ENCODE measurements around the gene CHCHD6.

CHCHD6 gene

GRCh38 chr3:126900859-126901540, 197.0 kb downstream of the CHCHD6 start:
- FAIRE-seq, result no peak

GRCh38 chr3:126901631-126902030, 197.6 kb downstream of the CHCHD6 start:
- no peak for FAIRE-seq

GRCh38 chr3:126903521-126903920, 199.5 kb downstream of the CHCHD6 start:
- FAIRE-seq, result no peak

- no peak for FAIRE-seq
Measured at GRCh38 chr3:126907557-126907956, 203.5 kb downstream of the CHCHD6 start.

- no peak for FAIRE-seq
Measured at GRCh38 chr3:126908752-126909275, 204.8 kb downstream of the CHCHD6 start.

GRCh38 chr3:126910231-126910630, 206.2 kb downstream of the CHCHD6 start:
- no peak for FAIRE-seq

GRCh38 chr3:126911162-126912026, 207.4 kb downstream of the CHCHD6 start:
- FAIRE-seq, result no peak

- no peak for FAIRE-seq
Measured at GRCh38 chr3:126912027-126912422, 208.0 kb downstream of the CHCHD6 start.

GRCh38 chr3:126912491-126913195, 208.6 kb downstream of the CHCHD6 start:
- no peak for FAIRE-seq

- no peak for FAIRE-seq
Measured at GRCh38 chr3:126913524-126913923, 209.5 kb downstream of the CHCHD6 start.

- no peak for FAIRE-seq
Measured at GRCh38 chr3:126914226-126914625, 210.2 kb downstream of the CHCHD6 start.

GRCh38 chr3:126915015-126915414, 211.0 kb downstream of the CHCHD6 start:
- no peak for FAIRE-seq

- FAIRE-seq, result no peak
Measured at GRCh38 chr3:126916546-126916945, 212.5 kb downstream of the CHCHD6 start.

GRCh38 chr3:126917232-126917804, 213.3 kb downstream of the CHCHD6 start:
- FAIRE-seq, result no peak

GRCh38 chr3:126918355-126918821, 214.3 kb downstream of the CHCHD6 start:
- FAIRE-seq, result no peak

GRCh38 chr3:126921085-126921824, 217.2 kb downstream of the CHCHD6 start:
- no peak for FAIRE-seq

- FAIRE-seq, result no peak
Measured at GRCh38 chr3:126922466-126922865, 218.4 kb downstream of the CHCHD6 start.

- no peak for FAIRE-seq
Measured at GRCh38 chr3:126923423-126923822, 219.4 kb downstream of the CHCHD6 start.

GRCh38 chr3:126923895-126924294, 219.9 kb downstream of the CHCHD6 start:
- no peak for FAIRE-seq

- no peak for FAIRE-seq
Measured at GRCh38 chr3:126924458-126924857, 220.4 kb downstream of the CHCHD6 start.

- no peak for FAIRE-seq
Measured at GRCh38 chr3:126925411-126926171, 221.6 kb downstream of the CHCHD6 start.

All from endometrium (tissue), 2 donors.